HEK293 (cell line): Measurements from ENCODE around the gene DCAF6.

Experiments
- BCL6B ChIP-seq: fragments of 450-650 bp; formaldehyde crosslinking; IDR thresholded peaks from 2 replicates; pipeline ENCODE4 v1.5.1; 2017; ENCODE audit warnings: missing biosample characterization, missing genetic modification characterization
- CTCF ChIP-seq: fragments of 450-650 bp; formaldehyde crosslinking; IDR thresholded peaks from 2 replicates; pipeline ENCODE4 v1.5.1; 2016; ENCODE audit warnings: missing biosample characterization, missing genetic modification characterization
- ZBTB48 ChIP-seq: fragments of 450-650 bp; formaldehyde crosslinking; IDR thresholded peaks from 2 replicates; pipeline ENCODE4 v1.5.1; 2016; ENCODE audit warnings: missing biosample characterization, missing genetic modification characterization
- ZNF544 ChIP-seq: fragments of 450-650 bp; formaldehyde crosslinking; IDR thresholded peaks from 2 replicates; pipeline ENCODE4 v1.5.0; 2017; ENCODE audit warnings: missing biosample characterization, missing genetic modification characterization
- ZNF623 ChIP-seq: fragments of 450-650 bp; formaldehyde crosslinking; IDR thresholded peaks from 2 replicates; pipeline ENCODE4 v1.5.1; 2016; ENCODE audit warnings: missing biosample characterization, missing genetic modification characterization
- ZNF76 ChIP-seq: fragments of 450-650 bp; formaldehyde crosslinking; IDR thresholded peaks from 2 replicates; pipeline ENCODE4; 2016; ENCODE audit warnings: low read depth, missing biosample characterization, missing genetic modification characterization, borderline replicate concordance
- TF ChIP-seq, protein P1 (sequence below): fragments of 450-650 bp; formaldehyde crosslinking; IDR thresholded peaks from 2 replicates; pipeline ENCODE4 v1.5.1; 2016; ENCODE audit warnings: missing biosample characterization, missing genetic modification characterization

DNA sequence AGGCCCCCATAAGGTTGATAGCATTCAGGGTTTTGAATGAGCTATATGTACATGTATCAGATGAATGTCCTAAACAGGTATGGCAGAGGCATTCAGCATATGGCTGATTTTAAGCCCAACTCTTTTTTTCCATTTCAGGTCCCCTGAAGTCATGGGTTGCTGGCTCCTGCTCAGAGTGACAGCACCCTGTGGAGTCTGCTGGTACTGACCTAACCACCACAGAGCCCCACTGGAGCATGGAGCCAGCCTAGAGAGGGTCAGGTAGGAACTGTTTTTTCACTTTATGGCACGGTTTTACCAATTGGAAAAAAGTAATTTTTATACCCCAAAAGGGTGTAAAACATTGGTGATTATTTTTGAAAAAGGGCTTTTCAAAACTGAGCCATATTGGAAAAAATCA, 82.9 kb downstream of the DCAF6 start:
- TF ChIP-seq, protein P1, sequence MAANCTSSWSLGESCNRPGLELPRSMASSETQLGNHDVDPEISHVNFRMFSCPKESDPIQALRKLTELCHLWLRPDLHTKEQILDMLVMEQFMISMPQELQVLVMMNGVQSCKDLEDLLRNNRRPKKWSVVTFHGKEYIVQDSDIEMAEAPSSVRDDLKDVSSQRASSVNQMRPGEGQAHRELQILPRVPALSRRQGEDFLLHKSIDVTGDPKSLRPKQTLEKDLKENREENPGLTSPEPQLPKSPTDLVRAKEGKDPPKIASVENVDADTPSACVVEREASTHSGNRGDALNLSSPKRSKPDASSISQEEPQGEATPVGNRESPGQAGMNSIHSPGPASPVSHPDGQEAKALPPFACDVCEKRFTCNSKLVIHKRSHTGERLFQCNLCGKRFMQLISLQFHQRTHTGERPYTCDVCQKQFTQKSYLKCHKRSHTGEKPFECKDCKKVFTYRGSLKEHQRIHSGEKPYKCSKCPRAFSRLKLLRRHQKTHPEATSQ (tag by site-specific recombination): no peak
- TF ChIP-seq CTCF (tag by site-specific recombination) (no peak), ZBTB48 (tag by site-specific recombination) (no peak), ZNF623 (tag by site-specific recombination) (no peak), ZNF76 (tag by site-specific recombination) (no peak), ZNF544 (tag by site-specific recombination) (no peak), BCL6B (no peak)
